DND-41 (cell line): ENCODE results near the gene CYBA.

ENCODE experiments used
- EZH2 ChIP-seq: IDR thresholded peaks from 3 replicates; pipeline ENCODE4 v1.6.1; 2012; ENCODE audit warnings: borderline replicate concordance, low read depth, mild to moderate bottlenecking, moderate library complexity, low read length, inconsistent platforms; ENCODE audit not compliant: severe bottlenecking
- TF ChIP-seq, protein P1 (sequence below): IDR thresholded peaks from 2 replicates; pipeline ENCODE4 v1.5.1; 2012; ENCODE audit warnings: borderline replicate concordance, low read length, moderate library complexity, mild to moderate bottlenecking; ENCODE audit not compliant: poor library complexity, severe bottlenecking; ENCODE audit errors: extremely low read depth

DNA sequence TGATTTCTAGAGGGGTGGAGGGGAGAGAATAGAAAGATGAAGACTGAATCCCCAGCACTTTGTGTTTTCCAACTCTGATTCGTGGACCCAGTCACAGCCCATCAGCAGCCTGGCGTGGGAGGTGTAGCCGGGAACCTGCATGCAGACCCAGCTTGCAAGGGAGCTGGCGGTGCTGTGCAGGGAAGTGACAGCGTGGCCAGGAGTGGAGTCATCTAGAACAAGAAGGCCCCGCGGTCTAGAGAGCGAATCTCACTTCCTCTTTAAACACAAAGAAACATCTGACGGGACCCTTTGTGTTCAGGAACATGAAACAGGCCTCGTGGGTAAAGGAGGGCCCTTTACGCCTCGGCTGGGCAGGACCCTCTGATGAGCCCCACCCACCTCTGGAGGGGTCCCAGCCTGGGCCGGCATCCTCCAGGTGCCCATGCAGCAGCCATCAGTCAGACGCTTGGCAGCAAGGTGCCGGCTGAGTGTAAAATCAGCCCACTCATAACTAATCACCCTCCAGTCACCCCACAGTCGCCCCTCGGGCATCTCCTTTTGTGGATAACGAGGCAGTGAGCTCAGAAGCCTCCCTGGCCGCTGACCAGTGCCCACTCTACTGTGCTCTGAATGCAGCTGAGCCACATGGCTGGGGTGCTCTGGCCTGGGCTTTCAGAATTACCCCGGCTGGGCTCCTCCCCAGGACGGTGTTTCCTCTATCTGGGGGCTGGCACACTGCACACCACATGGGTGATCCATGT is 31.0 kb upstream of the CYBA start:
- TF ChIP-seq, protein P1, sequence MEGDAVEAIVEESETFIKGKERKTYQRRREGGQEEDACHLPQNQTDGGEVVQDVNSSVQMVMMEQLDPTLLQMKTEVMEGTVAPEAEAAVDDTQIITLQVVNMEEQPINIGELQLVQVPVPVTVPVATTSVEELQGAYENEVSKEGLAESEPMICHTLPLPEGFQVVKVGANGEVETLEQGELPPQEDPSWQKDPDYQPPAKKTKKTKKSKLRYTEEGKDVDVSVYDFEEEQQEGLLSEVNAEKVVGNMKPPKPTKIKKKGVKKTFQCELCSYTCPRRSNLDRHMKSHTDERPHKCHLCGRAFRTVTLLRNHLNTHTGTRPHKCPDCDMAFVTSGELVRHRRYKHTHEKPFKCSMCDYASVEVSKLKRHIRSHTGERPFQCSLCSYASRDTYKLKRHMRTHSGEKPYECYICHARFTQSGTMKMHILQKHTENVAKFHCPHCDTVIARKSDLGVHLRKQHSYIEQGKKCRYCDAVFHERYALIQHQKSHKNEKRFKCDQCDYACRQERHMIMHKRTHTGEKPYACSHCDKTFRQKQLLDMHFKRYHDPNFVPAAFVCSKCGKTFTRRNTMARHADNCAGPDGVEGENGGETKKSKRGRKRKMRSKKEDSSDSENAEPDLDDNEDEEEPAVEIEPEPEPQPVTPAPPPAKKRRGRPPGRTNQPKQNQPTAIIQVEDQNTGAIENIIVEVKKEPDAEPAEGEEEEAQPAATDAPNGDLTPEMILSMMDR = no peak
- TF ChIP-seq EZH2 = no peak
